NK-92 treated with Interleukin-12 subunit alpha and Interleukin-12 subunit beta, amount 100 ng/mL, for 24 hours (cell line): ENCODE results near the gene OTUB1.
"Not testable (repeated sequence)": the region's sequence is repeated elsewhere in the genome, so short reads cannot be mapped to it uniquely, and the experiment has no call there.

Experiments
- DNase-seq: peaks from one replicate; lab custom pipeline; 2025; lab: John Stamatoyannopoulos, UW

Gene OTUB1

DNA sequence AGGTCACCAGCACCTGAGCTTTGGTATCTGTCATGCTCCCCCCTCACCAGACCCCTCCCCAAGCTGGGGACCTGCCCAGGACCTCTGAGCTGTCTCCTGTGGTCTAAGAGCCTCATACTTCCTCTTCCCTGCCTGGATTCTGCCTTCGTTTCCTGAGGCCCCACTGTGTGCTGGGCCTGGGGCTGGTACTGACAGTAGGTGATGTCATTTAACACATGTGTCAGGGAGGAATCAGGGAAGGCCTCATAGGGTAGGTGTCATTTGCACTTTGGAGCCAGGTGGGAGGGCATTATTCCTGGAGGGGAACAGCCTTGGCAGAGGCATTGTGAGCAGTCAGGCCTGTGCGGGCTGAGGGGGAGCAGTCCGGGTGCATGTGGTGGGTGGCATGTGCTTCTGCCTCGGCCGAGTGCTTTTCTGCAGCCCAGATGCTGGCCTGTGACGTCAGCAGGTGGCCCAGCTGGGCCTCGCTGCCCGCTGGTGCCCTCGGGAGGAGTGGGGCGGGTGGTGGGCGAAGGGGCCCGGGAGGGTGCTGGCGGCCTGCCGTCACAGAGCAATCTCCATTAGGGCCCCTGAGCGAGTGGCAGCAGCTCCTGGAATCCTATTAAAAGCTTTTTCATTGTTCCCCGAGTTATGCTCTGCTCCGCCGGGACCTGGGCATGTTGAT, 58.6 kb downstream of the OTUB1 start:
- no peak for DNase-seq

DNA sequence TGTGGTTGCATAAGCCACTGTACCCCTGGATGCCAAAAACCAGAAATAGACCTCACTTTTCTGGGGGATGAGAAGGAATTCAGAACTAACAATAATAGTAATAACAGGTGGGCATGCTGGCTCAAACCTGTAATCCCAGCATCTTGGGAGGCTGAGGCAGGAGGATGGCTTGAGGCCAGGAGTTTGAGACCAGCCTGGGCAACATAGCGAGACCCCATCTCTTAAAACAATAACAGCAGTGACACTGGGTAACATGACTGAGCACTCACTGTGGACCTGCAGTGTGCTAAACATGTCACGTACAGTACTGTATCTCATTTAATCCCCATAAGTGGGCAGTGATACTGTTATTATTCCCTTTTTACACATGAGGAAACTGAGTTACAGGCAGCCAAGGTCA, 59.5 kb downstream of the OTUB1 start:
- no peak for DNase-seq

- not testable (repeated sequence) for DNase-seq
Observed at GRCh38 chr11:64047373-64047772, 61.1 kb downstream of the OTUB1 start.
